ENCODE measurements around the gene FOSL1. TPM values are rescaled to one million over a fixed set of nuclear protein-coding genes. Genes with fewer than 3 reads are reported as not detected.

The FOSL1 gene
- total and polyA plus RNA-seq, 2 experiments from 2014 or later = 14.6 to 17.1 TPM

DNA sequence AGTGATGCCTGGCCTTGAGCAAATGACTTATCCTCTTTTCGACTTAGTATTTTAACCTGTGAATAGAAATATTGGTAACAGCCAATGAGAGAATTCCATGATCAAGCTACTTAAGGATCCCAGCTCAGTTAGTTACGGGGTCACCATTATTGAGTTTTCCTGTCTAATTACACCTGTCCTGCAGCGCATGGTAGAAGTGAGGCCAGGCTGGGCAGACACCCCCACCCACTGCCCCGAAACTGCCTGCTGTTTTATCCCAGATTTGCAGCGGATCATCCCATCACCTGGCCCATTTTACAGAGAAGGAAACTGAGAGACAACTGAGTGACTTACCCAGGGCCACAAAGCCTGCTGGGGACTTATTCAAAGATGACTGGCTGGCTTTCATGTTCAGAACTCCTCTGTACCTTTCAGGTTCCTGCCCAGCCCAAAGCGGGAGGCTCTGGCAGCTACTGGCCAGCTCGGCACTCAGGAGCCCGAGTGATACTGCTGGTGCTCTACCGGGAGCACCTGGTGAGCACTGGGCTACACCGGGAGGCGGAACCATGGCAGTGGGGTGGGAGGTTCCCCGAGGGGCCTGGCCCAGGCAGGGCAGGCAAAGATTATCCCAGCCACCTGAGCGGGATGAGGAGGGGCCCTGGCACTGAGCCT, 38.5 kb downstream of the FOSL1 start:
- Histone ChIP-seq H3K4me1 (ENCODE audit: insufficient read depth) (peaks cover 8% of the 10 kb centered on the region; the same call in 1 of the 2 replicates), H2AFZ (no peak overlapping the region), H3K4me2 (peak overlapping the region; percentile 99), H3K36me3 (ENCODE audit: insufficient read depth) (peaks cover 4% of the 10 kb centered on the region; the same call in 1 of the 2 replicates), H3K27me3 (ENCODE audit: insufficient read depth) (no peaks in the 10 kb centered on the region), H4K20me1 (replicated peaks; ENCODE audit: insufficient read depth) (peaks cover 8% of the 10 kb centered on the region), H3K4me3 (peak overlapping the region; percentile 95), H3F3A (replicated peaks; ENCODE audit: low read depth) (peaks cover 27% of the 10 kb centered on the region), H3K27ac (ENCODE audit: low read depth) (no peak overlapping the region), H3K79me2 (replicated peaks; ENCODE audit: insufficient read depth) (peaks cover 20% of the 10 kb centered on the region), H3K9me2 (ENCODE audit: insufficient read depth) (no peaks in the 10 kb centered on the region)
- H3K9me3 Mint-ChIP-seq = peaks cover 4% of the 10 kb centered on the region; the same call in 2 of the 3 replicates
- H3K36me3 Mint-ChIP-seq (ENCODE audit: low read depth) = peaks cover 42% of the 10 kb centered on the region
- H3K27me3 Mint-ChIP-seq (ENCODE audit: insufficient read depth, low read depth, poor library complexity) = peaks cover 26% of the 10 kb centered on the region
- ATAC-seq = no peak
- TF ChIP-seq, protein P1, sequence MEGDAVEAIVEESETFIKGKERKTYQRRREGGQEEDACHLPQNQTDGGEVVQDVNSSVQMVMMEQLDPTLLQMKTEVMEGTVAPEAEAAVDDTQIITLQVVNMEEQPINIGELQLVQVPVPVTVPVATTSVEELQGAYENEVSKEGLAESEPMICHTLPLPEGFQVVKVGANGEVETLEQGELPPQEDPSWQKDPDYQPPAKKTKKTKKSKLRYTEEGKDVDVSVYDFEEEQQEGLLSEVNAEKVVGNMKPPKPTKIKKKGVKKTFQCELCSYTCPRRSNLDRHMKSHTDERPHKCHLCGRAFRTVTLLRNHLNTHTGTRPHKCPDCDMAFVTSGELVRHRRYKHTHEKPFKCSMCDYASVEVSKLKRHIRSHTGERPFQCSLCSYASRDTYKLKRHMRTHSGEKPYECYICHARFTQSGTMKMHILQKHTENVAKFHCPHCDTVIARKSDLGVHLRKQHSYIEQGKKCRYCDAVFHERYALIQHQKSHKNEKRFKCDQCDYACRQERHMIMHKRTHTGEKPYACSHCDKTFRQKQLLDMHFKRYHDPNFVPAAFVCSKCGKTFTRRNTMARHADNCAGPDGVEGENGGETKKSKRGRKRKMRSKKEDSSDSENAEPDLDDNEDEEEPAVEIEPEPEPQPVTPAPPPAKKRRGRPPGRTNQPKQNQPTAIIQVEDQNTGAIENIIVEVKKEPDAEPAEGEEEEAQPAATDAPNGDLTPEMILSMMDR (conservative IDR thresholded peaks at IDR 0.05; ENCODE audit: low read depth in 2 of 2) = no peak
- TF ChIP-seq ZNF331 (CRISPR knock-in tag; IDR thresholded peaks at IDR 0.05; ENCODE audit: low read depth) (no peak), CREB1 (CRISPR knock-in tag; IDR thresholded peaks at IDR 0.05; ENCODE audit: low read depth) (no peak), JUNB (IDR thresholded peaks at IDR 0.05; ENCODE audit: unreplicated experiment) (no peak), EZH2 (IDR thresholded peaks at IDR 0.05; ENCODE audit: low read depth, unreplicated experiment) (no peak), POLR2AphosphoS5 (IDR thresholded peaks at IDR 0.05; ENCODE audit: low read depth) (no peak), ZNF114 (CRISPR knock-in tag; IDR thresholded peaks at IDR 0.05) (no peak), STAT1 (IDR thresholded peaks at IDR 0.05; ENCODE audit: unreplicated experiment) (no peak), EZH2phosphoT487 (IDR thresholded peaks at IDR 0.05; ENCODE audit: unreplicated experiment) (no peak), NANOG (IDR thresholded peaks at IDR 0.05; ENCODE audit: borderline replicate concordance) (no peak)
- TF ChIP-seq, protein P2, sequence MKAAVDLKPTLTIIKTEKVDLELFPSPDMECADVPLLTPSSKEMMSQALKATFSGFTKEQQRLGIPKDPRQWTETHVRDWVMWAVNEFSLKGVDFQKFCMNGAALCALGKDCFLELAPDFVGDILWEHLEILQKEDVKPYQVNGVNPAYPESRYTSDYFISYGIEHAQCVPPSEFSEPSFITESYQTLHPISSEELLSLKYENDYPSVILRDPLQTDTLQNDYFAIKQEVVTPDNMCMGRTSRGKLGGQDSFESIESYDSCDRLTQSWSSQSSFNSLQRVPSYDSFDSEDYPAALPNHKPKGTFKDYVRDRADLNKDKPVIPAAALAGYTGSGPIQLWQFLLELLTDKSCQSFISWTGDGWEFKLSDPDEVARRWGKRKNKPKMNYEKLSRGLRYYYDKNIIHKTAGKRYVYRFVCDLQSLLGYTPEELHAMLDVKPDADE (IDR thresholded peaks at IDR 0.05) = no peak
- TF ChIP-seq, protein P3, sequence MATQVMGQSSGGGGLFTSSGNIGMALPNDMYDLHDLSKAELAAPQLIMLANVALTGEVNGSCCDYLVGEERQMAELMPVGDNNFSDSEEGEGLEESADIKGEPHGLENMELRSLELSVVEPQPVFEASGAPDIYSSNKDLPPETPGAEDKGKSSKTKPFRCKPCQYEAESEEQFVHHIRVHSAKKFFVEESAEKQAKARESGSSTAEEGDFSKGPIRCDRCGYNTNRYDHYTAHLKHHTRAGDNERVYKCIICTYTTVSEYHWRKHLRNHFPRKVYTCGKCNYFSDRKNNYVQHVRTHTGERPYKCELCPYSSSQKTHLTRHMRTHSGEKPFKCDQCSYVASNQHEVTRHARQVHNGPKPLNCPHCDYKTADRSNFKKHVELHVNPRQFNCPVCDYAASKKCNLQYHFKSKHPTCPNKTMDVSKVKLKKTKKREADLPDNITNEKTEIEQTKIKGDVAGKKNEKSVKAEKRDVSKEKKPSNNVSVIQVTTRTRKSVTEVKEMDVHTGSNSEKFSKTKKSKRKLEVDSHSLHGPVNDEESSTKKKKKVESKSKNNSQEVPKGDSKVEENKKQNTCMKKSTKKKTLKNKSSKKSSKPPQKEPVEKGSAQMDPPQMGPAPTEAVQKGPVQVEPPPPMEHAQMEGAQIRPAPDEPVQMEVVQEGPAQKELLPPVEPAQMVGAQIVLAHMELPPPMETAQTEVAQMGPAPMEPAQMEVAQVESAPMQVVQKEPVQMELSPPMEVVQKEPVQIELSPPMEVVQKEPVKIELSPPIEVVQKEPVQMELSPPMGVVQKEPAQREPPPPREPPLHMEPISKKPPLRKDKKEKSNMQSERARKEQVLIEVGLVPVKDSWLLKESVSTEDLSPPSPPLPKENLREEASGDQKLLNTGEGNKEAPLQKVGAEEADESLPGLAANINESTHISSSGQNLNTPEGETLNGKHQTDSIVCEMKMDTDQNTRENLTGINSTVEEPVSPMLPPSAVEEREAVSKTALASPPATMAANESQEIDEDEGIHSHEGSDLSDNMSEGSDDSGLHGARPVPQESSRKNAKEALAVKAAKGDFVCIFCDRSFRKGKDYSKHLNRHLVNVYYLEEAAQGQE (IDR thresholded peaks at IDR 0.05; ENCODE audit: unreplicated experiment) = no peak
- TF ChIP-seq, protein P4, sequence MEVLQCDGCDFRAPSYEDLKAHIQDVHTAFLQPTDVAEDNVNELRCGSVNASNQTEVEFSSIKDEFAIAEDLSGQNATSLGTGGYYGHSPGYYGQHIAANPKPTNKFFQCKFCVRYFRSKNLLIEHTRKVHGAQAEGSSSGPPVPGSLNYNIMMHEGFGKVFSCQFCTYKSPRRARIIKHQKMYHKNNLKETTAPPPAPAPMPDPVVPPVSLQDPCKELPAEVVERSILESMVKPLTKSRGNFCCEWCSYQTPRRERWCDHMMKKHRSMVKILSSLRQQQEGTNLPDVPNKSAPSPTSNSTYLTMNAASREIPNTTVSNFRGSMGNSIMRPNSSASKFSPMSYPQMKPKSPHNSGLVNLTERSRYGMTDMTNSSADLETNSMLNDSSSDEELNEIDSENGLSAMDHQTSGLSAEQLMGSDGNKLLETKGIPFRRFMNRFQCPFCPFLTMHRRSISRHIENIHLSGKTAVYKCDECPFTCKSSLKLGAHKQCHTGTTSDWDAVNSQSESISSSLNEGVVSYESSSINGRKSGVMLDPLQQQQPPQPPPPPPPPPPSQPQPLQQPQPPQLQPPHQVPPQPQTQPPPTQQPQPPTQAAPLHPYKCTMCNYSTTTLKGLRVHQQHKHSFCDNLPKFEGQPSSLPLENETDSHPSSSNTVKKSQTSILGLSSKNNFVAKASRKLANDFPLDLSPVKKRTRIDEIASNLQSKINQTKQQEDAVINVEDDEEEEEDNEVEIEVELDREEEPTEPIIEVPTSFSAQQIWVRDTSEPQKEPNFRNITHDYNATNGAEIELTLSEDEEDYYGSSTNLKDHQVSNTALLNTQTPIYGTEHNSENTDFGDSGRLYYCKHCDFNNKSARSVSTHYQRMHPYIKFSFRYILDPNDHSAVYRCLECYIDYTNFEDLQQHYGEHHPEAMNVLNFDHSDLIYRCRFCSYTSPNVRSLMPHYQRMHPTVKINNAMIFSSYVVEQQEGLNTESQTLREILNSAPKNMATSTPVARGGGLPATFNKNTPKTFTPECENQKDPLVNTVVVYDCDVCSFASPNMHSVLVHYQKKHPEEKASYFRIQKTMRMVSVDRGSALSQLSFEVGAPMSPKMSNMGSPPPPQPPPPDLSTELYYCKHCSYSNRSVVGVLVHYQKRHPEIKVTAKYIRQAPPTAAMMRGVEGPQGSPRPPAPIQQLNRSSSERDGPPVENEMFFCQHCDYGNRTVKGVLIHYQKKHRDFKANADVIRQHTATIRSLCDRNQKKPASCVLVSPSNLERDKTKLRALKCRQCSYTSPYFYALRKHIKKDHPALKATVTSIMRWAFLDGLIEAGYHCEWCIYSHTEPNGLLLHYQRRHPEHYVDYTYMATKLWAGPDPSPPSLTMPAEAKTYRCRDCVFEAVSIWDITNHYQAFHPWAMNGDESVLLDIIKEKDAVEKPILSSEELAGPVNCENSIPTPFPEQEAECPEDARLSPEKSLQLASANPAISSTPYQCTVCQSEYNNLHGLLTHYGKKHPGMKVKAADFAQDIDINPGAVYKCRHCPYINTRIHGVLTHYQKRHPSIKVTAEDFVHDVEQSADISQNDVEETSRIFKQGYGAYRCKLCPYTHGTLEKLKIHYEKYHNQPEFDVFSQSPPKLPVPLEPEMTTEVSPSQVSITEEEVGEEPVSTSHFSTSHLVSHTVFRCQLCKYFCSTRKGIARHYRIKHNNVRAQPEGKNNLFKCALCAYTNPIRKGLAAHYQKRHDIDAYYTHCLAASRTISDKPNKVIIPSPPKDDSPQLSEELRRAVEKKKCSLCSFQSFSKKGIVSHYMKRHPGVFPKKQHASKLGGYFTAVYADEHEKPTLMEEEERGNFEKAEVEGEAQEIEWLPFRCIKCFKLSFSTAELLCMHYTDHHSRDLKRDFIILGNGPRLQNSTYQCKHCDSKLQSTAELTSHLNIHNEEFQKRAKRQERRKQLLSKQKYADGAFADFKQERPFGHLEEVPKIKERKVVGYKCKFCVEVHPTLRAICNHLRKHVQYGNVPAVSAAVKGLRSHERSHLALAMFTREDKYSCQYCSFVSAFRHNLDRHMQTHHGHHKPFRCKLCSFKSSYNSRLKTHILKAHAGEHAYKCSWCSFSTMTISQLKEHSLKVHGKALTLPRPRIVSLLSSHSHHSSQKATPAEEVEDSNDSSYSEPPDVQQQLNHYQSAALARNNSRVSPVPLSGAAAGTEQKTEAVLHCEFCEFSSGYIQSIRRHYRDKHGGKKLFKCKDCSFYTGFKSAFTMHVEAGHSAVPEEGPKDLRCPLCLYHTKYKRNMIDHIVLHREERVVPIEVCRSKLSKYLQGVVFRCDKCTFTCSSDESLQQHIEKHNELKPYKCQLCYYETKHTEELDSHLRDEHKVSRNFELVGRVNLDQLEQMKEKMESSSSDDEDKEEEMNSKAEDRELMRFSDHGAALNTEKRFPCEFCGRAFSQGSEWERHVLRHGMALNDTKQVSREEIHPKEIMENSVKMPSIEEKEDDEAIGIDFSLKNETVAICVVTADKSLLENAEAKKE (CRISPR knock-in tag; IDR thresholded peaks at IDR 0.05) = no peak
- peak overlapping the region; percentile 91 for H3K4me3 Mint-ChIP-seq
- peaks cover 13% of the 10 kb centered on the region for H3K4me1 Mint-ChIP-seq
- peak overlapping the region; percentile 94; the same call in 1 of the 2 replicates for H3K27ac Mint-ChIP-seq
- DNase-seq (ENCODE audit: low spot score) = no peak

Measured in GM23338 (cell line).